Mucosa of stomach (tissue), 1 donor: ENCODE results near the gene LMO4.

ENCODE experiments used
- H3K27me3 ChIP-seq: one replicate; pipeline ENCODE4 v1.7.0; 2013; ENCODE audit warnings: mild to moderate bottlenecking, low read length; ENCODE audit not compliant: control insufficient read depth, insufficient read depth
- H3K36me3 ChIP-seq: one replicate; pipeline ENCODE4 v1.7.0; 2013; ENCODE audit warnings: low read length; ENCODE audit not compliant: control insufficient read depth, insufficient read depth
- H3K4me1 ChIP-seq: one replicate; pipeline ENCODE4 v1.7.0; 2013; ENCODE audit warnings: mild to moderate bottlenecking, low read length; ENCODE audit not compliant: control insufficient read depth, insufficient read depth
- H3K4me3 ChIP-seq: one replicate; pipeline ENCODE4 v1.7.0; 2013; ENCODE audit warnings: low read length
- H3K9ac ChIP-seq: one replicate; pipeline ENCODE4 v1.7.0; 2013; ENCODE audit warnings: mild to moderate bottlenecking, low read length, moderate library complexity
- H3K9me3 ChIP-seq: one replicate; pipeline ENCODE4 v1.7.0; 2013; ENCODE audit warnings: mild to moderate bottlenecking, low read length, moderate library complexity; ENCODE audit not compliant: control insufficient read depth
- donor health status: Pancreatic carcinoma.

The LMO4 gene

GRCh38 chr1:87305151-87305550 lies 23.5 kb upstream of the LMO4 start:
- Histone ChIP-seq H3K9me3 (no peaks in the 10 kb centered on the region), H3K27me3 (no peaks in the 10 kb centered on the region), H3K4me3 (no peak overlapping the region), H3K4me1 (no peaks in the 10 kb centered on the region), H3K36me3 (no peaks in the 10 kb centered on the region), H3K9ac (no peak overlapping the region)

GRCh38 chr1:87305762-87306161 lies 22.9 kb upstream of the LMO4 start:
- no peaks in the 10 kb centered on the region for H3K27me3 ChIP-seq

GRCh38 chr1:87307306-87307705 lies 21.4 kb upstream of the LMO4 start:
- Histone ChIP-seq H3K4me1 (no peaks in the 10 kb centered on the region), H3K4me3 (no peak overlapping the region), H3K36me3 (no peaks in the 10 kb centered on the region), H3K9ac (no peak overlapping the region), H3K9me3 (no peaks in the 10 kb centered on the region), H3K27me3 (no peaks in the 10 kb centered on the region)

More at GRCh38 chr1:87305762-87306161, 22.9 kb upstream of the LMO4 start:
- H3K9me3 ChIP-seq: no peaks in the 10 kb centered on the region
- H3K36me3 ChIP-seq: no peaks in the 10 kb centered on the region
- H3K4me1 ChIP-seq: no peaks in the 10 kb centered on the region
- H3K4me3 ChIP-seq: no peak overlapping the region
- no peak overlapping the region for H3K9ac ChIP-seq

- H3K9ac ChIP-seq: no peak overlapping the region
- no peaks in the 10 kb centered on the region for H3K27me3 ChIP-seq
Observed at GRCh38 chr1:87307931-87308330, 20.7 kb upstream of the LMO4 start.

GRCh38 chr1:87314091-87314490 lies 14.6 kb upstream of the LMO4 start:
- Histone ChIP-seq H3K4me1 (no peaks in the 10 kb centered on the region), H3K27me3 (no peaks in the 10 kb centered on the region), H3K36me3 (no peaks in the 10 kb centered on the region), H3K4me3 (no peak overlapping the region), H3K9ac (no peak overlapping the region), H3K9me3 (no peaks in the 10 kb centered on the region)

More at GRCh38 chr1:87307931-87308330, 20.7 kb upstream of the LMO4 start:
- no peaks in the 10 kb centered on the region for H3K4me1 ChIP-seq
- H3K9me3 ChIP-seq: no peaks in the 10 kb centered on the region
- no peak overlapping the region for H3K4me3 ChIP-seq
- no peaks in the 10 kb centered on the region for H3K36me3 ChIP-seq

- Histone ChIP-seq H3K9ac (no peak overlapping the region), H3K4me3 (no peak overlapping the region), H3K36me3 (no peaks in the 10 kb centered on the region), H3K9me3 (no peaks in the 10 kb centered on the region), H3K27me3 (no peaks in the 10 kb centered on the region), H3K4me1 (no peaks in the 10 kb centered on the region)
Observed at GRCh38 chr1:87318056-87318650, 10.5 kb upstream of the LMO4 start.

- Histone ChIP-seq H3K4me1 (no peaks in the 10 kb centered on the region), H3K9ac (no peak overlapping the region), H3K27me3 (no peaks in the 10 kb centered on the region), H3K4me3 (no peak overlapping the region), H3K36me3 (no peaks in the 10 kb centered on the region), H3K9me3 (no peaks in the 10 kb centered on the region)
Observed at GRCh38 chr1:87318806-87319205, 9.9 kb upstream of the LMO4 start.

GRCh38 chr1:87325982-87326738 lies 2.5 kb upstream of the LMO4 start:
- Histone ChIP-seq H3K36me3 (no peaks in the 10 kb centered on the region), H3K9ac (no peak overlapping the region), H3K9me3 (no peaks in the 10 kb centered on the region), H3K4me3 (no peak overlapping the region), H3K4me1 (peaks cover 13% of the 10 kb centered on the region), H3K27me3 (no peaks in the 10 kb centered on the region)

- Histone ChIP-seq H3K9me3 (no peaks in the 10 kb centered on the region), H3K27me3 (no peaks in the 10 kb centered on the region), H3K36me3 (no peaks in the 10 kb centered on the region), H3K4me3 (peak overlapping the region; percentile 23), H3K9ac (peak overlapping the region; percentile 94), H3K4me1 (peaks cover 17% of the 10 kb centered on the region)
Observed at GRCh38 chr1:87327376-87328271, 1.1 kb upstream of the LMO4 start.

- peak overlapping the region; percentile 90 for H3K9ac ChIP-seq
- peaks cover 20% of the 10 kb centered on the region for H3K4me1 ChIP-seq
- H3K36me3 ChIP-seq: no peaks in the 10 kb centered on the region
- H3K9me3 ChIP-seq: no peaks in the 10 kb centered on the region
- H3K27me3 ChIP-seq: no peaks in the 10 kb centered on the region
- H3K4me3 ChIP-seq: peak overlapping the region; percentile 17
Observed at GRCh38 chr1:87329051-87329525, 408 bp downstream of the LMO4 start.

- H3K4me3 ChIP-seq: peak overlapping the region; percentile 17
- peak overlapping the region; percentile 90 for H3K9ac ChIP-seq
- H3K4me1 ChIP-seq: peaks cover 25% of the 10 kb centered on the region
- H3K36me3 ChIP-seq: no peaks in the 10 kb centered on the region
- H3K9me3 ChIP-seq: no peaks in the 10 kb centered on the region
- H3K27me3 ChIP-seq: no peaks in the 10 kb centered on the region
Observed at GRCh38 chr1:87329526-87330056, 911 bp downstream of the LMO4 start.
